Astrocyte (in vitro differentiated cells and primary cell): Measurements from ENCODE around the gene BMPER. TPM values are rescaled to one million over a fixed set of nuclear protein-coding genes. Genes with fewer than 3 reads are reported as not detected.

ENCODE experiments used
- DNase-seq: peaks from one replicate; pipeline ENCODE4 v3.0.0-alpha.2; 2010; ENCODE audit warnings: low read depth
- FAIRE-seq: peaks from 2 replicates; lab custom pipeline; 2011; peaks lifted over from hg19 to GRCh38; lab: Jason Lieb, UNC
- H2AFZ ChIP-seq: 2 replicates; pipeline ENCODE4 v1.6.0; 2012; ENCODE audit warnings: low read depth, low read length, inconsistent platforms
- H3K27ac ChIP-seq: 2 replicates; pipeline ENCODE4 v1.5.1; 2011; ENCODE audit warnings: low read depth, low read length, inconsistent platforms
- H3K27me3 ChIP-seq: 2 replicates; pipeline ENCODE4 v1.6.0; 2011; ENCODE audit warnings: low read length, inconsistent platforms; ENCODE audit not compliant: insufficient read depth
- H3K36me3 ChIP-seq: 2 replicates; pipeline ENCODE4 v1.5.1; 2011; ENCODE audit warnings: low read length, inconsistent platforms; ENCODE audit not compliant: insufficient read depth
- H3K4me1 ChIP-seq: 2 replicates; pipeline ENCODE4 v1.5.1; 2011; ENCODE audit warnings: low read length, inconsistent platforms; ENCODE audit not compliant: insufficient read depth
- H3K4me2 ChIP-seq: 2 replicates; pipeline ENCODE4 v1.6.0; 2012; ENCODE audit warnings: low read length, inconsistent platforms
- H3K4me3 ChIP-seq: 2 replicates; pipeline ENCODE4 v1.5.1; 2011; ENCODE audit warnings: low read depth, mild to moderate bottlenecking, low read length, inconsistent platforms; ENCODE audit not compliant: insufficient read depth
- H3K79me2 ChIP-seq: 2 replicates; pipeline ENCODE4 v1.6.0; 2012; ENCODE audit warnings: mild to moderate bottlenecking, low read length, inconsistent platforms; ENCODE audit not compliant: insufficient read depth
- H3K9ac ChIP-seq: 2 replicates; pipeline ENCODE4 v1.6.0; 2012; ENCODE audit warnings: mild to moderate bottlenecking, low read length, inconsistent platforms
- H3K9me3 ChIP-seq: 2 replicates; pipeline ENCODE4 v1.5.1; 2012; ENCODE audit warnings: low read depth, mild to moderate bottlenecking, low read length, inconsistent platforms; ENCODE audit not compliant: insufficient read depth
- H4K20me1 ChIP-seq: 2 replicates; pipeline ENCODE4 v1.6.0; 2012; ENCODE audit warnings: low read length, inconsistent platforms; ENCODE audit not compliant: insufficient read depth
- H3K27ac Mint-ChIP-seq: one replicate; pipeline ENCODE4 v1.8.0; 2021; ENCODE audit warnings: mild to moderate bottlenecking, mixed read lengths; ENCODE audit not compliant: unreplicated experiment
- H3K27me3 Mint-ChIP-seq: one replicate; pipeline ENCODE4 v1.8.0; 2021; ENCODE audit warnings: low read depth, mixed read lengths; ENCODE audit not compliant: unreplicated experiment
- H3K36me3 Mint-ChIP-seq: one replicate; pipeline ENCODE4 v1.8.0; 2021; ENCODE audit warnings: low read depth, mixed read lengths; ENCODE audit not compliant: unreplicated experiment
- H3K4me1 Mint-ChIP-seq: one replicate; pipeline ENCODE4 v1.8.0; 2021; ENCODE audit warnings: low read depth, mixed read lengths; ENCODE audit not compliant: unreplicated experiment
- H3K4me3 Mint-ChIP-seq: one replicate; pipeline ENCODE4 v1.8.0; 2021; ENCODE audit warnings: mild to moderate bottlenecking, moderate library complexity, mixed read lengths; ENCODE audit not compliant: unreplicated experiment
- H3K9me3 Mint-ChIP-seq: one replicate; pipeline ENCODE4 v1.8.0; 2021; ENCODE audit warnings: mild to moderate bottlenecking, mixed read lengths; ENCODE audit not compliant: unreplicated experiment
- EZH2 ChIP-seq: IDR thresholded peaks from 2 replicates; pipeline ENCODE4 v1.6.1; 2012; ENCODE audit warnings: mild to moderate bottlenecking, low read length, inconsistent platforms; ENCODE audit not compliant: insufficient read depth
- total RNA-seq: library from RNA; stranded (reverse); gene quantifications from 2 replicates; pipeline ENCODE4 v1.2.1, GENCODE V29; 2021
- TF ChIP-seq, protein P1 (sequence below): IDR thresholded peaks from 2 replicates; pipeline ENCODE4 v1.5.1; 2011; ENCODE audit warnings: low read depth, mild to moderate bottlenecking, inconsistent platforms, low read length, moderate library complexity; ENCODE audit not compliant: insufficient read depth

Gene BMPER
- total RNA-seq, 1 donor from 2014 or later: 4.4 TPM

DNA sequence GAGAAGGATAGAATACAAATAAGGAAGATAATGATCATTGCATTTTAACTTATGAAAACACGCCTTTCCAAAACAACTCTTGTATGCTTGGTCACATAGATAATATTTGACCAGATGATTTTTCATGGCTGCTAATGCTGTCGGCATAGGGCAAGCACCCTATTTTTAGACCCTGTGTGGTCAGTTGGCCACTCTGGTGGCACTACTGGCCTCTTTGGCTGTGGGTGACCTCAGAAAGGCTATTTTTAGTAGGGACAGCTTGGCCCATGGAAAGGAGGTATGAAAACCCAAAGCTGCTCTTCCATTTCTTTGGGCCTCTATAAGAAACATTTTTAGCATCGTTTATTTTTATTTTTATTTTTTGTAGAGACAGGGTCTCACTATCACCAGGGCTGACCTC, 12.3 kb downstream of the BMPER start:
- DNase-seq: no peak
- H3K36me3 ChIP-seq: no peaks in the 10 kb centered on the region
- H2AFZ ChIP-seq: no peak overlapping the region
- no peaks in the 10 kb centered on the region for H4K20me1 ChIP-seq
- Mint-ChIP-seq H3K4me3 (no peak overlapping the region), H3K27ac (no peak overlapping the region), H3K27me3 (peaks cover 3% of the 10 kb centered on the region), H3K36me3 (no peaks in the 10 kb centered on the region), H3K4me1 (peaks cover 8% of the 10 kb centered on the region), H3K9me3 (peaks cover 2% of the 10 kb centered on the region)
- no peaks in the 10 kb centered on the region for H3K4me1 ChIP-seq
- no peaks in the 10 kb centered on the region for H3K79me2 ChIP-seq
- no peak overlapping the region for H3K4me3 ChIP-seq
- no peak overlapping the region for H3K27ac ChIP-seq
- no peak overlapping the region for H3K4me2 ChIP-seq
- H3K27me3 ChIP-seq: no peaks in the 10 kb centered on the region
- no peak for TF ChIP-seq EZH2
- TF ChIP-seq, protein P1, sequence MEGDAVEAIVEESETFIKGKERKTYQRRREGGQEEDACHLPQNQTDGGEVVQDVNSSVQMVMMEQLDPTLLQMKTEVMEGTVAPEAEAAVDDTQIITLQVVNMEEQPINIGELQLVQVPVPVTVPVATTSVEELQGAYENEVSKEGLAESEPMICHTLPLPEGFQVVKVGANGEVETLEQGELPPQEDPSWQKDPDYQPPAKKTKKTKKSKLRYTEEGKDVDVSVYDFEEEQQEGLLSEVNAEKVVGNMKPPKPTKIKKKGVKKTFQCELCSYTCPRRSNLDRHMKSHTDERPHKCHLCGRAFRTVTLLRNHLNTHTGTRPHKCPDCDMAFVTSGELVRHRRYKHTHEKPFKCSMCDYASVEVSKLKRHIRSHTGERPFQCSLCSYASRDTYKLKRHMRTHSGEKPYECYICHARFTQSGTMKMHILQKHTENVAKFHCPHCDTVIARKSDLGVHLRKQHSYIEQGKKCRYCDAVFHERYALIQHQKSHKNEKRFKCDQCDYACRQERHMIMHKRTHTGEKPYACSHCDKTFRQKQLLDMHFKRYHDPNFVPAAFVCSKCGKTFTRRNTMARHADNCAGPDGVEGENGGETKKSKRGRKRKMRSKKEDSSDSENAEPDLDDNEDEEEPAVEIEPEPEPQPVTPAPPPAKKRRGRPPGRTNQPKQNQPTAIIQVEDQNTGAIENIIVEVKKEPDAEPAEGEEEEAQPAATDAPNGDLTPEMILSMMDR: no peak
- FAIRE-seq: no peak
- no peak overlapping the region for H3K9ac ChIP-seq
- no peaks in the 10 kb centered on the region for H3K9me3 ChIP-seq

DNA sequence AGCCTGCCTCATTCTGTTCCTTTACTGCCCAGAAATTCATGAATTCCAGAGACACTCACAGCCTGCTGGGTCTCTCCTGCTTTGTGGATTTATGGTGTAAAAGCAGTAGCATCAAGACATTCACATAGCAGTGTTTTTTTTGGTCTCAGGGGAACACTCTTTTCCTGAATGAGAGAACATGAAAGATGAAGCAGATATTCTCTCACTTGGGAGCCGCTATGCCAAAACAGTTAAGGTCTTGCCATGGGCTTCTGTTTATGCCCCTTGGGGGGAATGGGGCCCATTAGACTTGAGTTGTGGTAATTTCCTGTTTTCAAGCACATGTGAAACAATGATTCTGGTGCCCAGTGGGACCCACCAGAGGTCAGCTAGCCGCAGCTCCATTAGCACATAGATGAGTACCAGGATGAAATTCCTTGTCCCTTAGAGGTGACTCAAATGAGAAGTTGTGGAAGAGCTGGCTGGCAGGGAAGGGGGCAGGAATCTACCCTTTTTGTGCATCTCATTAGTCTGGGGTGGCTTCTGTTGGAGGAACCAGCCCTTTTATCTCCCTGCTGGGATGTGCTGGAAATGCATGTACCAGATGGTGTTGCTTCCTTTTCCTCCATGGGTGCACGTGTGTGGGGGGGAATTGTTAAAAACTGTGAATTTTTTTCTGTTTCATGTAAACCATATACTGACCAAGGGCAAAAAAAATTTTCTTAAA, 13.3 kb downstream of the BMPER start:
- Histone ChIP-seq H3K4me2 (no peak overlapping the region), H4K20me1 (no peaks in the 10 kb centered on the region), H3K27ac (no peak overlapping the region), H3K79me2 (no peaks in the 10 kb centered on the region), H3K9me3 (no peaks in the 10 kb centered on the region), H2AFZ (no peak overlapping the region), H3K9ac (no peak overlapping the region), H3K4me3 (no peak overlapping the region), H3K36me3 (no peaks in the 10 kb centered on the region), H3K4me1 (no peaks in the 10 kb centered on the region), H3K27me3 (no peaks in the 10 kb centered on the region)
- peaks cover 8% of the 10 kb centered on the region for H3K4me1 Mint-ChIP-seq
- H3K36me3 Mint-ChIP-seq: no peaks in the 10 kb centered on the region
- DNase-seq (no peak), FAIRE-seq (no peak)
- H3K4me3 Mint-ChIP-seq: no peak overlapping the region
- H3K27me3 Mint-ChIP-seq: peaks cover 3% of the 10 kb centered on the region
- no peak for TF ChIP-seq EZH2
- TF ChIP-seq, protein P1: no peak
- H3K9me3 Mint-ChIP-seq: peaks cover 4% of the 10 kb centered on the region
- H3K27ac Mint-ChIP-seq: no peak overlapping the region

DNA sequence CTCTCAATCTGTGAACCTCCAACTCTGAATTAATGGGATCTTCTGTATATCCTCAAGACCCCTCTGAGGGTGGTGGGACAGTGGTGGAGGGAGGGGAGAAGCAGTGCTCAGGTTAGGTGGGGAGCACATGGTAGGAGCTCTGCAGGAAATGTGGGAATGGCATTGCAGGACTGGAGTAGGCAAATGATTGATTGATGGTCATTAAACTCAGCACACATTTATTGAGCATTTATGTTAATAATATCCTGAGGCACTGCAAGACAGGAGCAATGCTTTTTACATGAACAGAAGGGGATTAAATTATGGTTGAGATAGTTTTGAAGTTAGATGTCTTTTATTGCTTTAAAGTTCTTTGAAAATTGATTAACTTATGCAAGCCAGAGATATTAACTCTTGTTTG, 14.1 kb downstream of the BMPER start:
- Histone ChIP-seq H3K36me3 (no peaks in the 10 kb centered on the region), H3K27me3 (no peaks in the 10 kb centered on the region), H4K20me1 (no peaks in the 10 kb centered on the region), H3K4me3 (no peak overlapping the region), H2AFZ (no peak overlapping the region), H3K4me1 (no peaks in the 10 kb centered on the region), H3K27ac (no peak overlapping the region), H3K9me3 (no peaks in the 10 kb centered on the region), H3K79me2 (no peaks in the 10 kb centered on the region), H3K4me2 (no peak overlapping the region), H3K9ac (no peak overlapping the region)
- H3K36me3 Mint-ChIP-seq: no peaks in the 10 kb centered on the region
- peaks cover 3% of the 10 kb centered on the region for H3K27me3 Mint-ChIP-seq
- H3K27ac Mint-ChIP-seq: no peak overlapping the region
- H3K4me1 Mint-ChIP-seq: peaks cover 8% of the 10 kb centered on the region
- peaks cover 4% of the 10 kb centered on the region for H3K9me3 Mint-ChIP-seq
- DNase-seq (no peak), FAIRE-seq (no peak)
- no peak for TF ChIP-seq EZH2
- H3K4me3 Mint-ChIP-seq: no peak overlapping the region
